ENCODE measurements around the gene GPR173.

The GPR173 gene

DNA sequence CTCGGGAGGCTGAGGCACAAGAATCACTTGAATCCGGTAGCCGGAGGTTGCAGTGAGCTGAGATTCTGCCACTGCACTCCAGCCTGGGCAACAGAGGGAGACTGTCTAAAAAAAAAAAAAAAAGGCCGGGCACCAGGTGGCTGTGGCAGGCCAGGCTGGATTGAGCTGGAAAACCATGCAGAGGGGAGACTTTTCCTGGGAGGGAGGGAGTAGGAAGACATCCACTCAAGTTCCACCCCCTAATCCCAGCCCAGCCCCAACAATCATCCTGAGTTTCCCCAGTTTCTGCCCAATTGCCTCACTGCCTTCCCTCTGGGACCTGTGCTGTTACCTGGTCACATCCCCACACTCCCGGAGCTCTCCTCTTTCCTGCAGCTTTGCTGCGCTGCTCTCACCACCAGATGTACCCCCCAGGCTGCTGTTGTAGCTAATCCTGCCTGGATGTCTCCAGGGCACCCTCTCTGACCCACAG, 24.6 kb downstream of the GPR173 start:
- TF ChIP-seq, protein P1, sequence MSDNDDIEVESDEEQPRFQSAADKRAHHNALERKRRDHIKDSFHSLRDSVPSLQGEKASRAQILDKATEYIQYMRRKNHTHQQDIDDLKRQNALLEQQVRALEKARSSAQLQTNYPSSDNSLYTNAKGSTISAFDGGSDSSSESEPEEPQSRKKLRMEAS (IDR thresholded peaks at IDR 0.05): no peak
- TF ChIP-seq CEBPB (IDR thresholded peaks at IDR 0.05) (no peak), TAF1 (IDR thresholded peaks at IDR 0.05; ENCODE audit: low read depth) (no peak), TEAD4 (IDR thresholded peaks at IDR 0.05) (no peak), EGR1 (IDR thresholded peaks at IDR 0.05) (no peak), YY1 (IDR thresholded peaks at IDR 0.05; ENCODE audit: low read depth) (no peak), NFIC (IDR thresholded peaks at IDR 0.05) (no peak), ZBTB7A (IDR thresholded peaks at IDR 0.05; ENCODE audit: low read depth) (no peak), FOXM1 (IDR thresholded peaks at IDR 0.05; ENCODE audit: borderline replicate concordance, low read depth) (no peak), CREB1 (IDR thresholded peaks at IDR 0.05; ENCODE audit: low read depth) (no peak), TCF12 (IDR thresholded peaks at IDR 0.05; ENCODE audit: low read depth) (no peak), RAD21 (IDR thresholded peaks at IDR 0.05; ENCODE audit: low read depth) (no peak), EP300 (IDR thresholded peaks at IDR 0.05; ENCODE audit: borderline replicate concordance) (no peak)
- TF ChIP-seq, protein P2, sequence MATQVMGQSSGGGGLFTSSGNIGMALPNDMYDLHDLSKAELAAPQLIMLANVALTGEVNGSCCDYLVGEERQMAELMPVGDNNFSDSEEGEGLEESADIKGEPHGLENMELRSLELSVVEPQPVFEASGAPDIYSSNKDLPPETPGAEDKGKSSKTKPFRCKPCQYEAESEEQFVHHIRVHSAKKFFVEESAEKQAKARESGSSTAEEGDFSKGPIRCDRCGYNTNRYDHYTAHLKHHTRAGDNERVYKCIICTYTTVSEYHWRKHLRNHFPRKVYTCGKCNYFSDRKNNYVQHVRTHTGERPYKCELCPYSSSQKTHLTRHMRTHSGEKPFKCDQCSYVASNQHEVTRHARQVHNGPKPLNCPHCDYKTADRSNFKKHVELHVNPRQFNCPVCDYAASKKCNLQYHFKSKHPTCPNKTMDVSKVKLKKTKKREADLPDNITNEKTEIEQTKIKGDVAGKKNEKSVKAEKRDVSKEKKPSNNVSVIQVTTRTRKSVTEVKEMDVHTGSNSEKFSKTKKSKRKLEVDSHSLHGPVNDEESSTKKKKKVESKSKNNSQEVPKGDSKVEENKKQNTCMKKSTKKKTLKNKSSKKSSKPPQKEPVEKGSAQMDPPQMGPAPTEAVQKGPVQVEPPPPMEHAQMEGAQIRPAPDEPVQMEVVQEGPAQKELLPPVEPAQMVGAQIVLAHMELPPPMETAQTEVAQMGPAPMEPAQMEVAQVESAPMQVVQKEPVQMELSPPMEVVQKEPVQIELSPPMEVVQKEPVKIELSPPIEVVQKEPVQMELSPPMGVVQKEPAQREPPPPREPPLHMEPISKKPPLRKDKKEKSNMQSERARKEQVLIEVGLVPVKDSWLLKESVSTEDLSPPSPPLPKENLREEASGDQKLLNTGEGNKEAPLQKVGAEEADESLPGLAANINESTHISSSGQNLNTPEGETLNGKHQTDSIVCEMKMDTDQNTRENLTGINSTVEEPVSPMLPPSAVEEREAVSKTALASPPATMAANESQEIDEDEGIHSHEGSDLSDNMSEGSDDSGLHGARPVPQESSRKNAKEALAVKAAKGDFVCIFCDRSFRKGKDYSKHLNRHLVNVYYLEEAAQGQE (IDR thresholded peaks at IDR 0.05; ENCODE audit: low read depth): no peak
- TF ChIP-seq, protein P3, sequence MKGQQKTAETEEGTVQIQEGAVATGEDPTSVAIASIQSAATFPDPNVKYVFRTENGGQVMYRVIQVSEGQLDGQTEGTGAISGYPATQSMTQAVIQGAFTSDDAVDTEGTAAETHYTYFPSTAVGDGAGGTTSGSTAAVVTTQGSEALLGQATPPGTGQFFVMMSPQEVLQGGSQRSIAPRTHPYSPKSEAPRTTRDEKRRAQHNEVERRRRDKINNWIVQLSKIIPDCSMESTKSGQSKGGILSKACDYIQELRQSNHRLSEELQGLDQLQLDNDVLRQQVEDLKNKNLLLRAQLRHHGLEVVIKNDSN (IDR thresholded peaks at IDR 0.05): no peak

DNA sequence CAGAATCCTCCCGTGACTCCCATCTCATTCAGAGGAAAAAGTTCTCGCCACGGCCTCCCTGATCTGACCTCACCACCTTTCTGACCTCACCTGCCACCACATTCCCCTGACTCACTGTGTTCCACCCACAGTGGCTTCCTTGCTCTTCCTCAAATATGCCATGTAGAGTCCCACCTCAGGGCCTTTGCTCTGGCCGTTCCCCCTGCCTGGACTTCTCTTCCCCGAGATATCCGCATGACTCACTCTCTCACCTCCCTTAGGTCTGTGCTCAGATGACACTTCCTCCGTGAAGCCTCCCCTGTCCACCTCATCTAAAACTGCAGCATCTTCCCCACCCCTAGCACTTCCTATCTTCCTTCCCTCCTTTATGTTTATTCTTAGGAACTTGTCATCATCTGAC, 26.4 kb downstream of the GPR173 start:
- TF ChIP-seq TEAD4 (IDR thresholded peaks at IDR 0.05) (no peak), RAD21 (IDR thresholded peaks at IDR 0.05; ENCODE audit: low read depth) (no peak), TAF1 (IDR thresholded peaks at IDR 0.05; ENCODE audit: low read depth) (no peak), CEBPB (IDR thresholded peaks at IDR 0.05) (no peak), TCF12 (IDR thresholded peaks at IDR 0.05; ENCODE audit: low read depth) (no peak), YY1 (IDR thresholded peaks at IDR 0.05; ENCODE audit: low read depth) (no peak), FOXM1 (IDR thresholded peaks at IDR 0.05; ENCODE audit: borderline replicate concordance, low read depth) (no peak), EGR1 (IDR thresholded peaks at IDR 0.05) (no peak), EP300 (IDR thresholded peaks at IDR 0.05; ENCODE audit: borderline replicate concordance) (no peak), NFIC (IDR thresholded peaks at IDR 0.05) (no peak), CREB1 (IDR thresholded peaks at IDR 0.05; ENCODE audit: low read depth) (no peak), ZBTB7A (IDR thresholded peaks at IDR 0.05; ENCODE audit: low read depth) (no peak)
- TF ChIP-seq, protein P2 (IDR thresholded peaks at IDR 0.05; ENCODE audit: low read depth): no peak
- TF ChIP-seq, protein P1 (IDR thresholded peaks at IDR 0.05): no peak
- TF ChIP-seq, protein P3 (IDR thresholded peaks at IDR 0.05): no peak

DNA sequence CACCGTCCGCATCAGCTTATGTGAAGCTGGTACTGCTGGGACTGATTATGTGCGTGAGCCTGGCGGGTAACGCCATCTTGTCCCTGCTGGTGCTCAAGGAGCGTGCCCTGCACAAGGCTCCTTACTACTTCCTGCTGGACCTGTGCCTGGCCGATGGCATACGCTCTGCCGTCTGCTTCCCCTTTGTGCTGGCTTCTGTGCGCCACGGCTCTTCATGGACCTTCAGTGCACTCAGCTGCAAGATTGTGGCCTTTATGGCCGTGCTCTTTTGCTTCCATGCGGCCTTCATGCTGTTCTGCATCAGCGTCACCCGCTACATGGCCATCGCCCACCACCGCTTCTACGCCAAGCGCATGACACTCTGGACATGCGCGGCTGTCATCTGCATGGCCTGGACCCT, 28.1 kb downstream of the GPR173 start:
- TF ChIP-seq TAF1 (IDR thresholded peaks at IDR 0.05; ENCODE audit: low read depth): no peak

DNA sequence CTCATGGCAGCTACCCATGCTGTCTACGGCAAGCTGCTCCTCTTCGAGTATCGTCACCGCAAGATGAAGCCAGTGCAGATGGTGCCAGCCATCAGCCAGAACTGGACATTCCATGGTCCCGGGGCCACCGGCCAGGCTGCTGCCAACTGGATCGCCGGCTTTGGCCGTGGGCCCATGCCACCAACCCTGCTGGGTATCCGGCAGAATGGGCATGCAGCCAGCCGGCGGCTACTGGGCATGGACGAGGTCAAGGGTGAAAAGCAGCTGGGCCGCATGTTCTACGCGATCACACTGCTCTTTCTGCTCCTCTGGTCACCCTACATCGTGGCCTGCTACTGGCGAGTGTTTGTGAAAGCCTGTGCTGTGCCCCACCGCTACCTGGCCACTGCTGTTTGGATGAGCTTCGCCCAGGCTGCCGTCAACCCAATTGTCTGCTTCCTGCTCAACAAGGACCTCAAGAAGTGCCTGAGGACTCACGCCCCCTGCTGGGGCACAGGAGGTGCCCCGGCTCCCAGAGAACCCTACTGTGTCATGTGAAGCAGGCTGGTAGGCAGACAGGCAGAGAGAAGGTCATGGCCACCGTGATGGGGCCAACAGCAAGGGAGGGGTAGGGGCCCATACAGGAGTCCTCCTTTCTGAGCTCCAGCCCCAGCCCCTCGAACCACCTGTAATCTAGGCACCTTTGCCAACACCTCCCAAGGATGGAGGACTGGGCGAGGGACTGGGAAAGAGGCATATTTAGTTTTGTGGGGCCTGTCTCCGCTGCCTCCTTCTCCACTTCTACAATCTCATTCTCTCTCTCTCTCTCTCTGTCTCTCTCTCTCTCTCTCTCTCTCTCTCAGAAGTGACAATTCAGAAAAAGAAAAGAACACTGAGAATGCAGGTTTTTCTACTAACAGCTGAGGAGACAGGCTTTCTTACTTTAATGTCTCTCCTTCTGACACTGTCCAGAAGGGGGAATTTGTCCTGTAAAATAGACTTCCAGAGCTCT, 28.9 kb downstream of the GPR173 start:
- no peak for TF ChIP-seq TCF12 (IDR thresholded peaks at IDR 0.05; ENCODE audit: low read depth)
- TF ChIP-seq EGR1 (IDR thresholded peaks at IDR 0.05): no peak
- no peak for TF ChIP-seq FOXM1 (IDR thresholded peaks at IDR 0.05; ENCODE audit: borderline replicate concordance, low read depth)
- TF ChIP-seq EP300 (IDR thresholded peaks at IDR 0.05; ENCODE audit: borderline replicate concordance): no peak
- no peak for TF ChIP-seq TEAD4 (IDR thresholded peaks at IDR 0.05)
- TF ChIP-seq, protein P3 (IDR thresholded peaks at IDR 0.05): no peak
- TF ChIP-seq ZBTB7A (IDR thresholded peaks at IDR 0.05; ENCODE audit: low read depth): no peak
- no peak for TF ChIP-seq NFIC (IDR thresholded peaks at IDR 0.05)
- no peak for TF ChIP-seq RAD21 (IDR thresholded peaks at IDR 0.05; ENCODE audit: low read depth)
- no peak for TF ChIP-seq TAF1 (IDR thresholded peaks at IDR 0.05; ENCODE audit: low read depth)
- no peak for TF ChIP-seq CREB1 (IDR thresholded peaks at IDR 0.05; ENCODE audit: low read depth)
- TF ChIP-seq, protein P1 (IDR thresholded peaks at IDR 0.05): no peak
- TF ChIP-seq, protein P2 (IDR thresholded peaks at IDR 0.05; ENCODE audit: low read depth): no peak
- no peak for TF ChIP-seq YY1 (IDR thresholded peaks at IDR 0.05; ENCODE audit: low read depth)
